Breast epithelium (tissue), 3 donors: ENCODE results near the gene SFMBT2.

ENCODE experiments used
- POLR2A ChIP-seq: fragments of 450-650 bp; IDR thresholded peaks from one replicate; pipeline ENCODE4 v1.6.1; 2016; ENCODE audit warnings: antibody characterized with exemption, mild to moderate bottlenecking, moderate library complexity
- TF ChIP-seq, protein P1 (sequence below), 3 donors: fragments of 450-650 bp; IDR thresholded peaks; one replicate each; pipeline ENCODE4 v1.5.1; 2016 to 2017; ENCODE audit warnings: antibody characterized with exemption in 3 of 3, mild to moderate bottlenecking in 3 of 3, moderate library complexity in 3 of 3

DNA sequence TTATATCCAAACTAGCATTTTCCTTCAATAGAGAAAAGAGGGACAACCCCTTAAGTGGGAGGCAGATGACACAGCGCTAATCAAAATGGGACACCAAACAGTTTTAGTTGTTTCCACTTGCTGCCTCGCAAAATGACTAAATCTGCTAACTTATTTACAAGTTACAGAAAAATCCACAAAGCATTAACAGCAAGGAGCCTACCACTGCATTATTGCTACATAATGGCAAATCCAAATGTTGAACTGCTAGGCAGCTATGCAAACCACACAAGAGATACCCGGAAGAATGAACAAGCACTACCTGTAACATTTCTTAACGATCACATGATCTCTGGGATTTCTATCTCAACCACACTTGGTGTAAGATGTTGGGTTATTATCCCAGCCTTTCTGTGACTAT is 96.7 kb downstream of the SFMBT2 start:
- TF ChIP-seq, protein P1, sequence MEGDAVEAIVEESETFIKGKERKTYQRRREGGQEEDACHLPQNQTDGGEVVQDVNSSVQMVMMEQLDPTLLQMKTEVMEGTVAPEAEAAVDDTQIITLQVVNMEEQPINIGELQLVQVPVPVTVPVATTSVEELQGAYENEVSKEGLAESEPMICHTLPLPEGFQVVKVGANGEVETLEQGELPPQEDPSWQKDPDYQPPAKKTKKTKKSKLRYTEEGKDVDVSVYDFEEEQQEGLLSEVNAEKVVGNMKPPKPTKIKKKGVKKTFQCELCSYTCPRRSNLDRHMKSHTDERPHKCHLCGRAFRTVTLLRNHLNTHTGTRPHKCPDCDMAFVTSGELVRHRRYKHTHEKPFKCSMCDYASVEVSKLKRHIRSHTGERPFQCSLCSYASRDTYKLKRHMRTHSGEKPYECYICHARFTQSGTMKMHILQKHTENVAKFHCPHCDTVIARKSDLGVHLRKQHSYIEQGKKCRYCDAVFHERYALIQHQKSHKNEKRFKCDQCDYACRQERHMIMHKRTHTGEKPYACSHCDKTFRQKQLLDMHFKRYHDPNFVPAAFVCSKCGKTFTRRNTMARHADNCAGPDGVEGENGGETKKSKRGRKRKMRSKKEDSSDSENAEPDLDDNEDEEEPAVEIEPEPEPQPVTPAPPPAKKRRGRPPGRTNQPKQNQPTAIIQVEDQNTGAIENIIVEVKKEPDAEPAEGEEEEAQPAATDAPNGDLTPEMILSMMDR (IDR thresholded peaks at IDR 0.05): no peak
- no peak for TF ChIP-seq POLR2A
